HG02973 (cell line): Measurements from ENCODE around the gene F13B.
"Not testable (repeated sequence)": the region's sequence is repeated elsewhere in the genome, so short reads cannot be mapped to it uniquely, and the experiment has no call there.

ENCODE experiments used
- ATAC-seq: cut with Tn5 transposase; IDR thresholded peaks from one replicate; pipeline ENCODE4 v1.9.1; 2021; ENCODE audit warnings: moderate library complexity; ENCODE audit not compliant: unreplicated experiment

Gene F13B, protein sequence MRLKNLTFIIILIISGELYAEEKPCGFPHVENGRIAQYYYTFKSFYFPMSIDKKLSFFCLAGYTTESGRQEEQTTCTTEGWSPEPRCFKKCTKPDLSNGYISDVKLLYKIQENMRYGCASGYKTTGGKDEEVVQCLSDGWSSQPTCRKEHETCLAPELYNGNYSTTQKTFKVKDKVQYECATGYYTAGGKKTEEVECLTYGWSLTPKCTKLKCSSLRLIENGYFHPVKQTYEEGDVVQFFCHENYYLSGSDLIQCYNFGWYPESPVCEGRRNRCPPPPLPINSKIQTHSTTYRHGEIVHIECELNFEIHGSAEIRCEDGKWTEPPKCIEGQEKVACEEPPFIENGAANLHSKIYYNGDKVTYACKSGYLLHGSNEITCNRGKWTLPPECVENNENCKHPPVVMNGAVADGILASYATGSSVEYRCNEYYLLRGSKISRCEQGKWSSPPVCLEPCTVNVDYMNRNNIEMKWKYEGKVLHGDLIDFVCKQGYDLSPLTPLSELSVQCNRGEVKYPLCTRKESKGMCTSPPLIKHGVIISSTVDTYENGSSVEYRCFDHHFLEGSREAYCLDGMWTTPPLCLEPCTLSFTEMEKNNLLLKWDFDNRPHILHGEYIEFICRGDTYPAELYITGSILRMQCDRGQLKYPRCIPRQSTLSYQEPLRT

DNA sequence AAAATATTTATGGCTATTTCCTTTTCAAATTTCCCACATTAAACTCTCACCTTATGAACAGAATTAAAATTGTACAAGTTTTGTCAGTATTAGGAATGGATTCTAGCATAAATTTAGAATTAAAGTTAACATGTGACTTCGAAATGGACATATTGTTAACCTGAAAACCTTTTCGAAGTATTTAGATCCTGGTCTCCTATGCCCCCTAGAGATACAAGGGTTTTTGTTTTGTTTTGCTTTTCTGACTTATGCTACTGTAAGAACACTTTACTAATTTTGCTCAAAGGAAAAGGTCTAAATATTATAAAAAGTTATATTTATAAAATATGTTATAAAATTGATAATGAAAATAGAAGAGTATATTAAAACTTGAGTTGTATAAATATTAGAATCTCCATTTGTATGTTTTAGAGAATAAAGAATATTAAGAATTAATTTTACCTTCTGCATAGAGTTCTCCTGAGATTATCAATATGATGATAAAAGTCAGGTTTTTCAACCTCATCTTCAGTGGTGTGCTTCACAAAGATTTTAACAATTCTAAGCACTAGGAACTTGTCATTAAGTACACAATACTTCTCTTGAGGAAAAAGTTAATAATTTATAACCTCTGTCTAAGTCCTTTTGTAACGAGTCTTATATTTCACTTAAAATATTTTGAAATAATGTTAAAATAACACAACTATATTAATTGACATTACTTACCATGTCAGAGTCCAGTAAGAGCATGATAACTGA is at the start of gene F13B:
TSS of gene F13B (minus strand) at position 542 of the 738 bp plus-strand sequence. CDS start at position 505, 37 bp downstream.
- no peak for ATAC-seq

DNA sequence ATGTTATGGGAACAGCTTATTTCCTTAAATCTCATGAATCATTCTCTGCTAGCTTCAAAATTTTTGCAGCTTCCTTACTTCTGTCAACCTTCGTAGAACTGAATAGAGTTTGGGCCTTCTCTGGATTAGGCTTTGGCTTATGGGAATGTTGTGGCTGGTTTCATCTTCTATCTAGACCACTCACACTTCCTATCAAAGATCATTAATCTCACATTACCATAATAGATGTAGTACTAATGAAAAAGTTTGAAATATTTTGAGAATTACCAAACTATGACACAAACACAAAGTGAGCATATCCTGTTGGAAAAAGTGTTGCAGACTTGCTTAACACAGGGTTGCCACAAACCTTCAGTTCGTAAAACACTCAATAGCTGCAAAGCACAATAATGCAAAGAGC is 49.1 kb upstream of the F13B start:
- ATAC-seq = no peak

DNA sequence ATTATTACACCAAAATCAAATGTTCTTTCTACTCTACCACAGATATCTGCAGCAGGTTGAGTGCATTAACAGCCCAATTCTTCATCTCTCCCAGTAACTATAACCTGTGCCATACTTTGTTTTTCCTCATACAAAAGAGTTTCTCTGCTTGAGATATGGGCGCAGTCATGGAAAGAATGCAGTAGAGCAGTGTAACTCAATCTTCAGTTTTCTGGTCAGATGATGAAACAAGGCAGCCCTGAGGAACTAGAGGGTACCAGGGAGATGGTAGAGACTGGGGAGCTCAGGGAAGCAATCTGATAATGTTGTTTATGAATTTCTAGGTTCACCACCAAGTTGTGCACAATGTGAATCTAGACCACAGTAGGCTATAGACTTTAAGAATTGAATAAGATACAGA is 39.8 kb upstream of the F13B start:
- no peak for ATAC-seq

DNA sequence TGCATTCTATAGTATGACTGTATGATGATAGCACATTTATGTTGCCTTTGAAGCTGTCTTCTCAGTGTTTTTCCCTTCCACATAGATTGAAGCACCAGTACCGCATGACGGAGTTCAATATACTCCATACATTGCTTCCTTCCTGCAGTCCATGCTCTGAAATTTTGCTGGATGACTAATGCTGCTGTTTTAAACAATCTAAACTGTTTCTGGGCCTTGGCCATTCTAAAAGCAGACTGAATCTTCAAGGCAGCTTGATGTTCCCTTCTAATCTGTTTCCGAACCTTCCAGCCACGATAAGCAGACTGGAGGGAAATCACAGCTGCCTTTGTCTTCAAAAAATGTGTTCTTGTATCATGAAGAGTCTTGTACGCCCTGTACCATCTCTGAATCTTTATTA is 36.2 kb upstream of the F13B start:
- ATAC-seq = no peak

DNA sequence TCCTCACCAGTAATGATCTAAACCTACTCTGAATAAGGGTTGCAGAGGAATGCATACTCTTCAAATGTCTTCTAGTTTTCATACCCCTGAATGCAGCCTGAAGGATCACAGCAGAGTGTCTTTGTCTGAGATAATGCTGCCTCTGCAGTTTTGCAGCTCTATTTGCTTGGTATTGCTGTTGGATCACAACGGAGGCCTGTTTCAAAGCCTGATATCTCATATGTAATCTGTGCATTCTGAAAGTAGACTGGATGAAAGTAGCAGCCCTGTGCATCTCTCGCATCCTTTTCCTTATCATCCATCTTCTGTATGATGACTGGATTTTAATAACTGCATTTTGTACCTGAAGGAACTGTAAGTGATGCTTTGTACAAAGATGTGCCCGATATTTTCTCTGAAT is 34.9 kb upstream of the F13B start:
- no peak for ATAC-seq

DNA sequence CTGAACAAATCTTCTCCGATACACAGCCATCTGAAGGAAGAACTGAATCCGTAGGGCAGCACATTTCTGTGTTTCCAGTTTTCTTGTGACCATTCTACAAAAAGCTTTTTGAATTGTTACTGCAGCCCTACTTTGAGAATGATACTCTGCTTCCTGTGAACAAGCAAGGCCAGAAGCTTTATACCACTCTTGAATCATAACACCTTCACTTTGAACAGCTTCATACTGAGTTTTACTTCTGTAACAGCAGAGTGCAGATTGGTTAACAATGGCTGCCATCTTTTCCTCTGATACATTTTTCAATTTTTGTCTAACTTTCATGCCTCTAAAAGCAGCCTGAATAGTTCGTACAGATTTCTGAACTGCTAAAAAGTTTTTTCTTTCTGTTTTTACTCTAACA is 33.6 kb upstream of the F13B start:
- ATAC-seq = no peak

DNA sequence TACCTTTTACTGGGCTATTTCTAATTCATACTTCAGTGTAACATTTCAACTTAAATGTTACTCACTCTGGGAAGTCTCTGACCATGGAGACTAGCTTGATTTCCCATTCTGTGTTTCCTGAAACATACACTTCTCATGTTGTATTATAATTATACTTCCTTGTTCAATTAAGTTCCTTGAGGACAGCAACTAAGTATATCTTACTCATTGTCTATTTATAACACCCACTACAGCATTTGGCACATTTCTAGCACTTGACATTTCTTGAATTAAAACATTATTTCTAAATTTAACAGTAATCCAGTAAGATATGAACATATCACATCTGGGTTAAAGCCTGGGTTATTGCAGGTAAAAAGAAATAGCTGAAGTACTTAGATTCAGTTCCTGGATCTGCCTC is 32.4 kb upstream of the F13B start:
- ATAC-seq = no peak

DNA sequence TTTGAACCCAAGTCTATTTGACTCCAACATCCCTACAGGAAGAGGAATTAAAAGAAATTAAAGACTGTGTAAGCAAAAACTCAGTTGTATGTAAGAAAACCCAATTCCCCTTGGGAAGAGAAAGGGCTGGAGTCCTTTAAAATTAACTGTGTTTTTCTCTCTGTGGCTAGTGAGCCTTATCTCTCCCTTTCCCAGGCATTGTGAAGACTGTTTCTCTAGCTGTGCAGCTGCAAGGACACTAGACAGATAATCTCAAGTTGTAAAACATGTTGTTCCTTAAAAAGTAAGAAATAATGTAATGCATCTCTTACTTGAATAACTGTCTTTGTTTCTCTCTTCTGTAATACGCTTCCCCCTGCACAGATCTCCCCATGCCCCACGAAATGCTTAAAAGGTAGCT is 29.9 kb upstream of the F13B start:
- not testable (repeated sequence) for ATAC-seq

DNA sequence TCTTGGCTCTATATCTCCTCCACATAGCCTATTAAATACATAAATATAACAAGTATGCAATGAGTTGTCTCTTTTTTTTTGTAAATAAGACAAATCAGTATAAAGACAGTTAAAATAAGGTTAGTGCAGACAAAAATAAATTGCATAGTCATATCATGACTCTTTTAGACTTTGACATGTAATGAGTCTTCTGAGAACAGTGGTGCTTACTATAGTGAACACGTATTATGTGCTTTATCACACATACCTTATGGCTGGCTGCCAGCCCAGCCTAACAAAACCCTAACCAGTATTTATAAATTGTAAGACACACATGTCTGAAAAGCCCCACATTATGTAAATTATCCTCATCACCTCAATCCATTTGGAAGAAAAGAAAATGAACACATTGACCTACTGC is 29.1 kb upstream of the F13B start:
- ATAC-seq = no peak

DNA sequence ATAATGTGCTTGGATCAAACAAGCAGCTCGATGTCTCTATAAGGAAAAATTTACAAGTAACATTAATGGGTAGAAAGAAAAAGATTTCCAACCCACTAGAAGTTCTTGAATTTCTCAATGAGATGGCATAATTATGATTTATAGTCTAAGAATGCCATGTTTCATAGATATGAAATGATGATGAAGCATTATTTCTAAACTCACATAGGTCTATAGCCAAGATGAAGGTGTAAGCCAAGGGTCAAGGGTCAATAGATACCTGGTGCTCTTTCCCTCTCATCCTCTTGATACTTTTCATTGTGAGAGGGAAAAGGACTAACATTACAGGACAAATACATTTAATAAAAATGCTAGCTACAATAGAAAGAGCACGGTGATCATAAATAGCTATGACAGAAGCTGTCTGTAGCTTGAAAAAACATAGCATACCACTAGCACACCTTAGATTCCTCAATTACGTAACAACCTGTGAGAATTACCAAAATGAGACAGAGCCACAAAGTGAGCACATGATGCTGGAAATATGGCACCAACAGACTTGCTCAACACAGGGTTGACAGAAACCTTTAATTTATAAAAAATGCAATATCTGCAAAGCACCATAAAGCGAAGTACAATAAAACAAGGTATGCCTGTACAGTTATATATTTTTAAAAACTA is 26.3 kb upstream of the F13B start:
- no peak for ATAC-seq

DNA sequence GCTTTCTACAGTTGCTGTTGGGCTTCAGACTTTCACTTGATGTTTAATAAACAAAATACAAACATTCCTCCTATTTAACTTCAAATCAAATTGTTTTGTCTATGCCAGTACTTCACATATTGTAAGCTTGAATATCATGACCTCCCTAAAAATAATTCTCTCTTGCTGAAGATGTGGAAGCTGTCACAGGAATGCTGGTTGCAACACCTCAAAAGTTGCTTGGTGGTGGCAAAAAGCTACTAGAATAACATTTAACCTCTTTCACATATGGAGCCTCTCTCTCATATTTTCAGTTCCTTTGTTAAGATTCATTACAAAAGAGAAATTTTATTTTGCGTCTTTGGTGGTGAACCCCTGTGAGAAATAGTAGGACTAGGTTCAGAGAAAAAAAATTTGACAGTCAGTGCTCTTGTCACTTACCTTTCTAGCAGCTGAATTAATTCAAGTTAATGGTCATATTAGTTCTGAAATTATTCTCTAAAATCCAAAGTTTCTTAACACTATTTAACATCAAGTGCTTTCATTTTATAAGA is 25.5 kb upstream of the F13B start:
- ATAC-seq = no peak

DNA sequence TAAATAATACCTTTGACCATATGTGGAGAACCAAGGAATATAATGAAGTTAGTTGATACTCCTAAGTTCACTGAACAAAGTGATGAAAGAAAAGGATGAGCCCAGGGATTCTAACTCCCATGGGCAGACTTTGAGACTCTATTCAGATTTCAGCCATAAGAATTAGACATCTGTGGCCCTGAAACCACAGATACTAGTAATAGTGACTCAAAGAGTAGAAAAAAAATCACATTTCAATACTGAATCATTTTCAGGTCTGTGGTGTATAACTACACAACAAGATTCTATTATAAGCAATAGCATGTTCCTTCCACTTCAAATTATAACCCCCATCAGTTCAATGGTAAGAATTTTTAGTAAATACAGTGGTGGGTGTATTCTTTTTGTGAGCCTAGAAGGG is 16.4 kb upstream of the F13B start:
- no peak for ATAC-seq

DNA sequence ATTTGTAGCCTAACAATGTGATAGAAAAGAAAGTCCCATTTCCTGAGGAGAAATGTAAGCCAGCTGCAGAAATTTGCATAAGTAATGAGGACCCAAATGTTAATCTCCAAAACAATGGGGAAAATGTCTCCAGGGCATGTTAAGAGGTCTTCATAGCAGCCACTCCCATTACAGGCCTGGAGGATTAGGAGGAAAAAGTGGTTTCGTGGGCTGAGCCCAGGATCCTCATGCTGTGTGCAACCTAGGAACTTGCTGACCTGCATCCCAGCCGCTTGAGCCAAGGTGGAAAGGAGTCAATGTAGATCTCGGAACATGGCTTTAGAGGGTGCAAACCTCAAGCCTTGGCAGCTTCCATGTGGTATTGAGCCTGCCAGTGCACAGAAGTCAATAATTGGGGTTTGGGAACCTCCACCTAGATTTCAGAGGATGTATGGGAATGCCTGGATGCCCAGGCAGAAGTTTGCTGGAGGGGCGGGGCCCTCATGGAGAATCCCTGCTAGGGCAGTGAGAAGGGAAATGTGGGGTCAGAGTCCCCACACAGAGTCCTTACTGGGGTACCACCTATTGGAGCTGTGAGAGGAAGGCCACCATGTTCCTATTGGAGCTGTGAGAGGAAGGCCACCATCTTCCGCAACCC is 14.2 kb upstream of the F13B start:
- no peak for ATAC-seq

DNA sequence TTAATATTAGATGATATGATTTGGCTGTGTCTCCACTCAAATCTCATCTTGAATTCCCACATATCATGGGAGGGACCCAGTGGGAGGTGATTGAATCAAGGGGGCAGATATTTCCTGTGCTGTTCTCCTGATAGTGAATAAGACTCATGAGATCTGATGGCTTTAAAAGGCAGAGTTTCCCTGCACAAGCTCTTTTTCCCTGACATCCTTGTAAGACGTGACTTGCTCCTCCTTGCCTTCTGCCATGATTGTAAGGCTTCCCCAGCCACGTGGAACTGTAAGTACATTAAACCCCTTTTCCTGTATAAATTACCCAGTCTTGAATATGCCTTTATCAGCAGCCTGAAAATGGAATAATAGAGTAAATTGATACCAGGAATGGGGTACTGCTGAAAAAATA is 13.3 kb upstream of the F13B start:
- ATAC-seq = no peak

DNA sequence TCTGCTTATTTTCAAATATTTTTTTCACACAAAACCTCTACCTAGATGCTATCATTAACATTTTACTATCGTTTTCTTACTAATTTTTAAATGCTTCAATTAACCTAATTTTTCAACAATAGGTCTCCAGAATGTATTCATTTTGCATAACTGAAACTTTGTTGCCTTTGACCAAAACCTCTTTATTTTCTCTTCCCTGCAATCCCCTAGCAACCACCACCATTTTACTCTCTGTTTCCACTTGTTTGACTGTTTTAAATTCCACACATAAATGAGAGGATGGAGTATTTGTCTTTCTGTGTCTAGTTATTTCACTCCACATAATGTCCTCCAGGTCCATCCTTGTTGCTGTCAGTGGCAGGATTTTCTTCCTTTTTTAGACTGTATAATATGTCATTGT is 9.5 kb upstream of the F13B start:
- no peak for ATAC-seq

DNA sequence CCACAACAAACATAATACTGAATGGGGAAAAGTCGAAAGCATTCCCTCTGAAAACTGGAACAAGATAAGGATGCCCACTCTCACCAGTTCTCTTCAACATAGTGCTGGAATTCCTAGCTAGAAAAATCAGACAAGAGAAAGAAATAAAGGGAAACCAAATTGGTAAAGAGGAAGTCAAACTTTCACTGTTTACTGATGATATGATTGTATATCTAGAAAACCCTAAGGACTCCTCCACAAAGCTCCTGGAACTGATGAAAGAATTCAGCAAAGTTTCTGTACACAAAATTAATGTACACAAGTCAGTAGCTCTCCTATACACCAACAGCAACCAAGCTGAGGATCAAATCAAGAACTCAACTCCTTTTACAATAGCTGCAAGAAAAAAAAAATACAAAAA is 6.9 kb upstream of the F13B start:
- no peak for ATAC-seq

DNA sequence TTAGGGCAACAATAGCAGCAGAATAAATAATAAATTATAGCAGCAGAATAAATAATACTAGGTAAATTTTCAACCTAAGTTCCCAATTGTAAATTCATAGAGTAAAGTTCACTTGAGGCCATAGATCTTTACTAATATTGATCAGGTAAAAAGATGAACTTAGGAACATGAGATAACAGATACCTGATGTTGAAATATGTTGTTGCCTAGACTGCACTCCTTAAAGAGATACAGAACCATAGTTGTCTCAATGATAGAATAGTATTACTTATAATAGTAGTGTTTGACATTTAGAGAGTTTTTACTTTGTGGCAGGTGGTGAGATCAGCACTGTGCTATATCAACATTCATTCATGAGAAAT is 378 bp upstream of the F13B start:
- ATAC-seq = no peak

DNA sequence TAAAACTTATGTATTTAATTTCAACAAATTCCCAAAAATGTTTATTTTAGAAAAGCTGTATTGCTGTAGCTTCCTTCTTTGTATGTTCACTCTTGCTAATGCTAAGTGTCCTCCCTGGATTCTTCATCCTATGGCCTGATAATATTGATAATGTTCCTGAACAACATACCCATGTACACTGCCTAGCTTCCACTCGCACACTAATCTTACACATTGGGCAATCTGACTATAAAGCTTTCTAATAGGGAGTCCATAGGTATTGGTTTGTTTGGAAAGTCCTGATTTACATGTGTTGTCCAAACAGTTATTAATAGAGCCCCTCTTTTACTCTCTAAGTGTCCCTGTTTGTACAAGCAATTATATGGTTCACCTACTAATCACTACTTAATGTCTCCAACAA is 783 bp downstream of the F13B start:
- ATAC-seq = no peak

DNA sequence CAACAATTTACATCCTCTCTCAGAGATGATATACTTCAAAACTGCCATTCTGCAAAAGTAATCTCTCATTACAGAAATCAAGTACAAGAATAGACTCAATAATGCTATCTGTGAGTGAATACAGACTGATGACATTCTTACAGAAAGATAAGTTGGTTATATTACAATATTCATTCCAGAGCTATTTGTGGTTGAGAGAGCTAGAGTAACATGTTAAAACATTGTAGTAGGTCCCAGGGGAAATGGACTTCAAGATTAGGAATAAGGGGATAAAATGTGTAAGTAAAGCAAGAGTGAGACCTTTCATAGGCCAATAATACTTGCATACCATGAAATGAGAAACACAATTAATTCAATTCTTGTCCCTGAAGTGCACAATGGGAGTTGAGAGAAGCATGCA is 1.5 kb downstream of the F13B start:
- no peak for ATAC-seq

DNA sequence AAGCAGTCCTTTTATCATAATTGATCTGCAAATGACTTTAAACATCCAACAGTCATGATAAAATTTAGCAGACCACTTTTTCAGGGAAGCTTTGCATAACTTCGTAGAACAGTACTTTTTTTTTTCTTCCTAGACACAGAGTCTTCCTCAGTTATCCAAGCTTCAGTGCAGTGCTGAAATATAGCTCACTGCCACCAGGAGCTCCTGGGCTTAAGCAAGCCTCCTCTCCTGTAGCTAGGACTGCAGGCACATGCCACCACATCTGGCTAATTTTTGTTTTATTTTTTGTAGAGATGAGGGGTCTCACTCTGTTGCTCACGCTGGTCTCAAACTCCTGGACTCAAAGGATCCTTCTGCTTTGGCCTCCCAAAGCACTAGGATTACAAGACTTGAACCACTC is 3.8 kb downstream of the F13B start:
- no peak for ATAC-seq

DNA sequence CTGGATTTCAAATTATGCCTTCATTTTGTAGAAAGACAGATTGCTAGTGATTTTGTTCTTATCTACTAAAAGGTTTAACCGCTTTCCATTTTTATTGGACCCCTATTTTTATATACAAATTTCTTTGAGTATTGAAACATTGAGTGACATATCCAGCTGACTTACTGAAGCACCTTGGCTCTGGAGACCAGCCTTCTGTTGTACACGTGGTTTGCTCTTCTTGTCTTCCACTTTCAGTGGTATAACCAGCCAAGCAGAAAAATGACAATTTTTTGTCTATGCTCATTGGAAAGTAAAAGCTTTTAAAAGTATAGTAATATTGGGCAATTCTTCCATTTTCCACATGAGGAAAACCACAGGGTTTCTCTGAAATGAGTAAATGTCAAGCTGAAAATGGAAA is 4.4 kb downstream of the F13B start:
- ATAC-seq = peak; percentile 96
